ENCODE measurements around the gene LRP5. TPM values are rescaled to one million over a fixed set of nuclear protein-coding genes. Genes with fewer than 3 reads are reported as not detected.
A peak's percentile ranks its signal among the peaks of the same experiment; 100 is the strongest.
"Not testable (repeated sequence)": the region's sequence is repeated elsewhere in the genome, so short reads cannot be mapped to it uniquely, and the experiment has no call there.

Gene LRP5
- total RNA-seq, 1 donor from 2014 or later = 101 TPM

DNA sequence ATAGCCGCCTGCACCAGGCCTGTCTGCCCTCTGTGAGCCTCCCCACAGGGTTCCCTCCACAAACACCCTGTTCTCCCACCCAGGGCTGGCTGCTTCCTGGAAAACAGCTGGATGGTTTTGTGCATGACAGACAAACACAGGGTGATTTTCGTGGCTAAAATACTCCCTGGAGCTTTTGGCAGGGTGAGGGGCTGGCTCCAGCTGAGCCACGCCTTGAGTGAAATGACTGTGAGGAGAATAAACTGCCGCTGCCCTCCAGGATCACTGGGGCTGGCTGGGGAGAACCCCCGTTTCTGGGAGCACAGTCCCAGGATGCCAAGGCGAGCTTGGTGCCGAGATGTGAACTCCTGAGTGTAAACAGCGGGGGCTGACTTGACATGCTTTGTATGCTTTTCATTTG lies 127.8 kb downstream of the LRP5 start:
- no peak for DNase-seq (ENCODE audit: low read depth in 2 of 2)

DNA sequence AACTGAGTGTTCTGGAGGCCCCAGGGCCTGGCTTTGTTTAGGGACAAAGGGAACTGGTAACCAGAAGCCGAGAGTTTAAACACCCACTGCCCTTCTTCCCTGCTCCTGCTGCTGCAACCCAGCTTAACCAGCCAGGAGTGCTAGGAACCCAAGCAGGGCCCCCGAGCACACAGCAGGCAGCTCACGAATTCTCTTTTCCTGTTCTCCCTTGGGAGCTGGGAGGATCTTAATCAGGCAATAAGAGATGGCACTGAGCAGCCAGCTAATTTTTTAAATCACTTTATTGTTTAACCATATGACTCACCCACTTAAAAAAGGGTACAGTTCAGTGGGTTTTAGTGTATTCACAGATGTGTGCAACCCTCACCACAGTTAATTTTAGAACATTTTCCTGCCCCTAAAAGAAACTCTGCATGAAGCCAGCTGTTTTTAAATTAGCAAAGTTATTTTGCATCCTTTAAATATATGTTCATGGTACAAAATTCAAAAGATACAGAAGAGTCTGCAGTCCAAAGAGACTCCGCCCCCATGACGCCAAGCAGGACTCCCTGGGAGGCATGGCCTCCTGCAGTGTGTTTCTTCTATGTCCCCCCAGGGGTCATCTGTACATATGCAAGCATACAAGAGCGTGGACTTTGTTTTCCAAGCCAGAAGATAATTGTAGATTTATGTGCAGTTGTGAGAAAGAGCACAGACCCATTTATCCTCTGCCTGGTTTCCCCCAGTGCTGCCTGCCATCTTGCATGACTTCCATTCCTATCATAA lies 129.3 kb downstream of the LRP5 start:
- DNase-seq (ENCODE audit: low read depth in 2 of 2) = no peak

DNA sequence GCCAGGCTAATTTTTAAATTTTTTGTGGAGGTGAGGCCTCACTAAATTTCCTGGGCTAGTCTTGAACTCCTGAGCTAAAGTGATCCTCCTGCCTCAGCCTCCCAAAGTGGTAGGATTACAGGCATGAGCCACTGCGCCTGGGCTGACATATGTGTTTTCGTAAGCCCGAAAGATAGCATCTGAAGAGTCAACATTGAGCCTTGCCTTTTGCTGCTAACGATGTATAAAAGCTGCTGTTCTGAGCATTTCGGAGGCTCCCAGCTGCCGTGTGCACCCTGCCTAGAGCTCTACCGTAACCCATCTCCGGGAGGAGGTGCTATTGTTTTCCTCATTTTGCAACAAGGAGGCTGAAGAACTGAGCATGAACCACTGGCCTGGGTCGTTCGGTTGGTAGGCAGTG lies 130.0 kb downstream of the LRP5 start:
- DNase-seq (ENCODE audit: low read depth in 2 of 2) = no peak

DNA sequence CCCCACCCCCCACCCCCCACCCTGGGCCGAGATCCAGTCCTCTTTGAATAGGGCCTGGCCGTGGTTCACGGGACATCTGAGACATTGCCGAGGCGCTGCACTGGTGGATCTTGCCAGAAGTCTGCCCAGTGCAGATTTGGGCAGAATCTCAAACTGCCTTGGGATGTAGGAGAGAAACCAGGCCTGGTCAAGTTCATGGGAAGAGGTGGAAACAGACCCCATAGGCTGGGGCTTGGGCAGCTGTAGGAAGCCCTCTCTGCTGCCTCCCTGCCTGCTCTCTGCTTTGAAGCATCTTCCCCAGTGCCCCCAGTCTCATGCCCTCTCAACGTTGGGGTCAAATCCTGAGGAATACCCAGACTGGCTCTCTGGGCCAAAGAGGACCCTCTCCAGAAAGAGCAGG lies 132.2 kb downstream of the LRP5 start:
- DNase-seq (ENCODE audit: low read depth in 2 of 2) = no peak

DNA sequence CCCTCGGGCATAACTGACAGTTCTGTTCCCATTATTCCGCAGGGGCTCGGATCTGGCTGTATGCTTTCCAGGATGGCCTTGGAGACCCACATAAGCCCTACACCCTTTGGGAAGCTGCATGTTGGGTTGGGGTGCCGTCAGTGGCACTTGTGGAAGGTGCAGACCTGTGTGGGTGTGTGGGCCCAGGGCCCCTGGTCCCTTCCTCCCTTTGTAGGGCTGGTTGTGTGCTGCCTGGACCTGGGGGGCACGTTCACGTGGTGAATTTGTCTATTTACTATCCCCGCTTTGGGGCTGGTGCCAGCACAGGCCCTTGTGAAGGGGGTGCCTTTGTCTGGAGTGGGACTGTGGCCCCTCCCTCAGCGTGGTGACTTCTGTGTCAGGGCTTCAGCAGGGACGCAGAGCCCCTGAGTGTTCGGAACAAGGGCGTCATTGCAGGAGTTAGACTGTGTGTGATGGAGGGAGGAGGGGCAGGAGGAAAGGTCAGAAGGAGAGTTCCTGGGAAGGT lies 133.2 kb downstream of the LRP5 start:
- DNase-seq (ENCODE audit: low read depth in 2 of 2) = no peak

DNA sequence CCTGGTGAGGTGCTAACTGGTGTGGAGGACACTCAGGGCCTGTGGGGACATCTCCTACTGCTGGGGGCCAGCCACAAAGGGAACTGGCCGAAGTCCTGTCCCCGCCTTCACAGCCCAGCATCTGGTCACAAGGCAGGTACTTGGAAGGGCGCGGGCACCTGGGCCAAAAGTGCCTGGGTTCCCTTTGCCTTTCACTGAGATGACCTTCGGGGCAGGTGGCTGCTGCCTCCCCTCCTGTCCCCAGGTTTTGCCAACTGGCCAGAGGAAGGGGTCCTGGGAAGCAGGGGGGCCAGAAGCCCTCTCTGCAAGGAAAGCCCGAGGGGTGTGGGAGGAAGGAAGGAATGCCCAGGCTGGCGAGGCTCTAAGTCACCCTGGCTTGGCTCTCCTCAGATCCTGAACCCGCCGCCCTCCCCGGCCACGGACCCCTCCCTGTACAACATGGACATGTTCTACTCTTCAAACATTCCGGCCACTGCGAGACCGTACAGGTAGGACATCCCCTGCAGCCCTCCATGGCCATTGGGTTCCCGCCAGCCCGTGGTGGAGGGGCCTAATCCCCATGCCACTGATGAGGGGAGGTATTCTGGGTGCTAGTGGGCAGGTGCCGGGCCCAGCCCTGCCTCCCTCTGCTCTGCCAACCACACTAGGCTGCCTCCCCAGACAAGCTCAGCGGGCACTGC lies 133.8 kb downstream of the LRP5 start:
- no peak for DNase-seq (ENCODE audit: low read depth in 2 of 2)

DNA sequence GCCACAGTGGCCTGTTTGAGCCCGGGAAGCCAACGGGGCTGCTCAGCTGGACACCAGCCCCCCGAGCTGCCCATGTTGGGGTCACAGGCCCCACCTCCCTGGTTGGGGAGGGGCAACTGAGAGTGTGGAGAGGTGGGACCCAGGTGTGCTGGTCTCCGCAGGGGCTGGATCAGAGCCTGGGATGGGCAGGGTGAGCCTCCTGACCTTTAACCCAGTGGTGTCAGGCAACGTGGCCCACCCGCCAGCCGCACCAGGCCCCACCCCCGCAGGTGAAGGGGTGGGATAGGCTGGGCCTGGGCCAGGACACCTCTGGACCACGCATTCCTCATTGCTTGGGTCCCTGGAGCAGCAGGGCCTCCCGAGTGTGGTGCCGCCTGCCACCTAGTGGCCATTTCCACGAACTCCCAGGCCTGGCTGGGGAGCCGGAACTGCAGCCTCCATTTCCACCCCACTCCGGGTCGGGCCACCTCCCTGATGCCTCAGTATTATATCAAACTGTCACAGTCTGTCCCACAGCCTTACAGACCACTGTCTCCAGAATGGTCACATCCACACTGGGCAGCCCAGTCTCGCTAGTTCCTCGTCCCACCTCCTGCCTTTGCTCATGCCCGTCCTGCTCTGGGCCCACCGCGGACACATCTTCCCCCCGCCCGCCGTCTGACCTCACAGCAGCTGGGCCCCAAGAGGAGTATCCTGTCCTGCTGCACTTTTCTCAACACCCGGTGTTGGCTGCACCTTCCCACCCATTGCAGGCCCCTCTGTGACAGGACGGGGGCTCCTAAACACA lies 134.8 kb downstream of the LRP5 start:
- DNase-seq (ENCODE audit: low read depth in 2 of 2) = peak; percentile 73 to 83

DNA sequence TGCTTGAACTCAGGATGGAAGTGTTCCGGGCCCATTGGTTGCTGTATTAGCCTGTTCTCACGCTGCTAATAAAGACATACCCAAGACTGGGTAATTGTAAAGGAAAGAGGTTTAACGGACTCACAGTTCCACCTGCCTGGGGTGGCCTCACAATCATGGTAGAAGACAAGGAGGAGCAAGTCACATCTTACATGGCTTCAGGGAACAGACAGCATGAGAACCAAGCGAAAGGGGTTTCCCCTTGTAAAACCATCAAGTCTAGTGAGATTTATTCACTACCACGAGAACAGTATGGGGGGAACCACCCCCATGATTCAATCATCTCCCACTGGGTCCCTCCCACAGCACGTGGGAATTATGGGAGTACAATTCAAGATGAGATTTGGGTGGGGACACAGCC lies 135.5 kb downstream of the LRP5 start:
- not testable (repeated sequence) for DNase-seq (ENCODE audit: low read depth in 2 of 2)

DNA sequence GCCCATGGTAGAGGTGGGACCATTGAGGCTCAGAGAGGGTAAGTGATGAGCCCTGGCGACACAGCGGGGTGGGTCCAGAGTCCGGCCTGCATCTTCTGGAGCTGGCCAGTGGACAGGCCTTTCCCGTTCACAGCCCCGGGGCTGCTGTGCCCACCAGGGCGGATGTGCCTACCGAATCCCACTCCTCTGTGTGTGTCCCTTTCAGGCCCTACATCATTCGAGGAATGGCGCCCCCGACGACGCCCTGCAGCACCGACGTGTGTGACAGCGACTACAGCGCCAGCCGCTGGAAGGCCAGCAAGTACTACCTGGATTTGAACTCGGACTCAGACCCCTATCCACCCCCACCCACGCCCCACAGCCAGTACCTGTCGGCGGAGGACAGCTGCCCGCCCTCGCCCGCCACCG lies 136.2 kb downstream of the LRP5 start:
- no peak for DNase-seq (ENCODE audit: low read depth in 2 of 2)

DNA sequence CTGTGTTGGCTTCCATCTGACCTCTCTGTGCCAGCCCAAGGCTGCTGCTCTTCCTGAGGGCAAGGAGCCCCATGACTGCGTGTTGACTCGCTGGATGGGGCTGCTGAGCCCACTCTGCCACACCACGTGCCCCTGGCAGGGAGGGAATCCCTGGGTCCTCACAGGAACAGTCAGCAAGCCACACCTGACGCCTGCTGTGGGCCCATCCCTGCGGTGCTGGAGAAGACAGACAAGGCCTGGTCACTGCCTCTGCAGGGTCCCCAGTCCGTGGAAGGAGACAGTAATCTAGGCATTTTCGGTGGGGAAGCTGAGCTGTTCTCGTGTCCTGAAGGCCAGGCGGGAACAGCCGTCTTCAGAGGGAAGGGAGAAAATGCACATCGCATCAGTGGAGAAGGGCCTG lies 137.6 kb downstream of the LRP5 start:
- no peak for DNase-seq (ENCODE audit: low read depth in 2 of 2)

DNA sequence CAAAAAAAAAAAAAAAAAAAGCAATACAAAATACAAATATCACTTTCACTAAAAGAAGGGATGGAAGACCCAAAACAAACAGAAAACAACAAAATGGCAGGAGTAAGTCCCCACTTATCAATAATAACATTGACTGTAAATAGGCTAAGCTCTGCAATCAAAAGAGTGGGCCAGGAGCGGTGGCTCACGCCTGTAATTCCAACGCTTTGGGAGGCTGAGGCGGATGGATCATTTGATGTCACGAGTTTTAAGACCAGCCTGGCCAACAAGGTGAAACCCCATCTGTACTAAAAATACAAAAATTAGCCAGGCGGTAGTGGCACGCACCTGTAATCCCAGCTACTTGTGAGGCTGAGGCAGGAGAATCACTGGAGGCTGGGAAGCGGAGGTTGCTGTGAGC lies 138.3 kb downstream of the LRP5 start:
- no peak for DNase-seq (ENCODE audit: low read depth in 2 of 2)

DNA sequence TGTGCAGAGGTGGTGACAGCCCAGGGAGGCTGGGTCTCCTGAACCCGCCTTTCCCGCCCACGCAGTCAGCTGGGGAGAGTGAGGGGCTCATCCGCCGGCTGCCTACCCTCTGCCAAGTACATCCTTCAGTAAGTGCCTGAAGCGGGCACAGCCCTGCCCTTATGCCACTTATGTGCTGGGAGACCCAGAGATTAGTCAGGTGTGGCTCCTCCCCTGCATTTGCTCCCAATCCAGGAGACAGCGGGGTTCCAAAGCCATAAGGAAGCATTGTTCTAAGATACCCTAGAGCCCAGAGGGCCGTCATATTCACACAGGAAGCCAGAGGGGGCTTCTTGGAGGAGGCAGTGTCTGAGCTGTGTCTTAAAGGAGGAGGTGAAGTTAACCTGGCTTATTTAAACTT lies 142.4 kb downstream of the LRP5 start:
- no peak for DNase-seq (ENCODE audit: low read depth in 2 of 2)

DNA sequence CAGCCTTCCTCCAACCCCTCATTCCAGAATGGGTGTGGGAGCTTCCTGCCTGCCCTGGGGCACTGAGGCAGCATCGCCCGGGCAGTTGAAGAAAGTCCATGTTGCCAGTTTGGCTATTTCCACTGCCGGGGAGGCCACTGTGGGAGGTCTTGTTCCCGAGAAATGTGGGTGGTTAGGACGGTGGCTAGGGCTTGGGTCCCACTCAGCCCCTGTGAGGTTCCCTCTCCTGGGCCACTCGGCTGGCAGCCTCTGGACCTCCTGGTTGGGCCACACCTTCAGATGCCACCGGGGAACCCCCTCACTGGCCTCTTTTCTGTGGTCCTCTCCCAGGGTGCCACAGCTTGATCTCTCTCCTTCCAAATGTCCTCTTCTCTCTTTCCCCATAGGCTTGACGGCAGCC lies 143.1 kb downstream of the LRP5 start:
- DNase-seq (ENCODE audit: low read depth in 2 of 2) = no peak

DNA sequence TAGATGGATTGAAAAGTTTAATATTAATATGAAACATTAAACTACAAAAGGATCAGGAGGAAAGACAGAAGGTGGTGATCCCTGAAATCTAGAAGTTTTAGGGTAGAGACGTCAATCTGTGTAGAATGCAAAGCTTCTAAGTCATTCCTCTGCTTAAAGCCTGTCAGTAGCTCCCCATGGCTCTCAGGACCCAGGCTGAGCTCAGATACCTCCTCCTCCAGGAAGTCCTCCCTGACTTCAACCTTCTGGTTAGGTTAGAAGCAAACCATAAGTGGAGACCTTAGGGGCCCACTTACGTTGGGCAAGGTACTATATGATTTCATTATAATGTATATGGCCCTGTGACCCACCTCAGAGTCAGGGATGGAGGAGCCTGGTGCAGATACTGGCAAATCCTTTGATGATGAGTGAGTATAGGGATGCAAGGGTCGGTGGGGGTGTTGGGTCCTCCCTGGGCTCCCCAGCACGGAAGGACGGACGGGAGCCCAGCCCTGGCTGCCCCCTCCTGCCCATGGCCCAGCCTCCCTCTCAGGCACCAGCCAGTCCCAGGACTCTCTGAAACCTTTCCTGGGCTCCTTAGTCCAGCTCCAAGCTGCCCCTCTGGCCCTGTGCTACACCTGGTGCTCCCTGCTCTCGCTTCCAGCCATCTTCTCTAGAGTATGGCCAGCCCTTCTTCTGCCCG lies 145.0 kb downstream of the LRP5 start:
- no peak for DNase-seq (ENCODE audit: low read depth in 2 of 2)

DNA sequence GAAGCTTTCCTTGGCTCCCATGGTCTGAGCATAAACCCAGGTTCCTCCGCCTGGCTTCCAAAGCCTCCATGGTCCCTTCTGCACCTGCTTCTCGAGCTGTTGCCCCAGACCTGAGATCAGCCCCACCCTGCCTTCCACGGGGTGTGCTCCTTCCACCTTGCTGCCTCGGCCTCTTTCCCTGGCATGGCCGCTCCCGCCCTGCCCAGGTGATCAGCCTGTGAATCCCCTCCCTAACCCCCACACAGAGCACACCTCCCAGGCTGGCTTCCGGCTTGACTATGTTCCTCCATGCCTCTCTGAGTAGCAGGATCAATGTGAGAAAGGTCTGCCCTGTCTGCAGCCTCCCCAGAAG lies 145.5 kb downstream of the LRP5 start:
- no peak for DNase-seq (ENCODE audit: low read depth in 2 of 2)

DNA sequence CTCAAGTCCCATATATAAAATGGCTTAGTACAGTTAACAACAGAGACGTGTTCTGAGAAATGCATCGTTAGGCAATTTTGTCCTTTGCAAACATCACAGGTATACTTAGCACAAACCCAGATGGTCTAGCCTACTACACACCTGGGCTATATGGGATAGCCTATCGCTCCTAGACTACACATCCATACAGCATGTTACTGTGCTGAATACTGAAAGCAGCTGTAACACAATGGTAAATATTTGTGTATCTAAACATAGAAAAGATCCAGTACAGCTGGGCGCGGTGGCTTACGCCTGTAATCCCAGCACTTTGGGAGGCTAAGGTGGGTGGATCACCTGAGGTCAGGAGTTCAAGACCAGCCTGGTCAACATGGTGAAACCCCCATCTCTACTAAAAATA lies 145.9 kb downstream of the LRP5 start:
- DNase-seq (ENCODE audit: low read depth in 2 of 2) = not testable (repeated sequence)

DNA sequence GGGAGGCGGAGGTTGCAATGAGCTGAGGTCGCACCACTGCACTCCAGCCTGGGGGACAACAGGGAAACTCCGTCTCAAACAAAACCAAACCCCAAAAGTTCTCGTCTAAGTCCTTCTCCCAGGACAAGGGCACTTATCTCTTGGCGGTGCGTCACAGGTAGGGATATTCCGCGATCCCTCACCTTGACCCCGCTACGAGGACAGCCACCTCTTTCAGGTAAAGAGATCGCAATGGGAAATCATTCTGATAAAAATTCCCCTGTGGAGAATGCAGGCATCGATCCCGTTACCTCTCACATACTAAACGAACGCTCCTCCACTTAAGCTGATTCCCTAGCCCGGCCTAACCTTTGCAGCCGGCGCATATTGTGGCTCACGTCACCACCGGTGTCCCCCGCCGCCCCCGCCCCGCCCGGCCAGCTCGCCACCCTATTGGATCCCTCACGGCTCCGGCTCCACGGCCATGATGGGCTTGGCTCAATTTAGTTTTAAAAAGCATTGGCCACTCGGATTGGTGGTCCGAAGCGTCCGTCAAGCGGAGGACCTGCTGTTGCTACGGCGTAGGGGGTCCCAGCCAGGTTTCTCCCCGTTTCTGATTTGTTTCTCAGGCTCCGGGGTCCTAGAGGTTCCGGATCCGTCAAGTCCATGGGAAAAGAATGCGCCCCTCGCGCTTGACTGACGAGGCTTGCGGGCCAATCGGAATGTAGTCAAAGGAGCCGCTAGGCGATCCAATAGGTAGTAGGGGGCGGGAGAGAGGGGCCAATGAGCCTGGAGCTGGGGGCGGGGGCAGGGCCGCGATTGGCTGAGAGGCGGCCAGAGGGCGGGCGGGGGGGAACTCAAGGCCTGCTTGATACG lies 147.7 kb downstream of the LRP5 start:
- DNase-seq (ENCODE audit: low read depth in 2 of 2) = peak; percentile 99 to 100

DNA sequence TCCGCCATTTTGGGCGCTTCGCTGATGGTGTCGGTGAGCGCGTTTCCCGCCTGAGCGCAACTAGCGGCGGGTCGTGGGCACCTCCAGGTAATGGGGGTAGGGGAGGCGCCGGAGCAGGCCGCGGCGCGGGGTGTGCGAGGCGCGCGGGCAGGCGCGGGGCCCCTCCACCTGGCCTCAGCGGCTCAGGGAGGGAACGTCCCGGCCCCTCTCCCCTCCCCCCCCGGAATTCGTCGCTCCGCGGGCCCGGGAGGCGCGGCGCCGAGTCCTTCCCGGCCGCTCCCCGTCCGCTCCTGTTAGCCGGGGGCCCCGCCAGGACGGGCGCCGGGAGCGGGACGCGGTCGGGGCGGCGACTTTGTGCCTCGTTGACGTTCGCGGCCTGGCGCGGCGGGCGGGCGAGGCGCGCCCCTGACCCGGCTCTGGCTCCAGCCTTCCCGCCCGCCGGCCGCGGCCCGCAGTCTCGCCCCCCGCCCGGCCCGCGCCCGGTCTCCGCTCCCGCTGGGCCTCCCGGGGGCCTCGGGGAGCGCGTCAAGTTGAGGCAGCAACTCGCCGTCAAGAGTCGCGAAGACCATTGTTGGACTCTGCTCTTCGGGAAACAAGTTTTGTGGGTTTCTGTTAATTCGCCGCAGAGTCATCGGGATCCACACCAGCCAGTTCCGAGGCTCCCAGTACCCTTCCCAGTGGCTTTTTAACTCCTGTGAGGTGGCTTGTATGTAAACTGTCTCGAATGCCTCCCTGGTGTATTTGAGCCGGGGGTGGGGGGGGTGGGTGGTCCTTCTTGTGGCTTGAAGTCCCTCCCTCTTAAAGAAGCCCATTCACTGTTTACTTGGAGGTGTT lies 148.6 kb downstream of the LRP5 start, which contains the start of gene PPP6R3:
TSS of gene PPP6R3 (plus strand) at position 12 of the 834 bp plus-strand sequence. CDS start 76,913 bp downstream, outside the sequence.
- peak in 1 of 2 donors; percentile 56 for DNase-seq (ENCODE audit: low read depth in 2 of 2)

DNA sequence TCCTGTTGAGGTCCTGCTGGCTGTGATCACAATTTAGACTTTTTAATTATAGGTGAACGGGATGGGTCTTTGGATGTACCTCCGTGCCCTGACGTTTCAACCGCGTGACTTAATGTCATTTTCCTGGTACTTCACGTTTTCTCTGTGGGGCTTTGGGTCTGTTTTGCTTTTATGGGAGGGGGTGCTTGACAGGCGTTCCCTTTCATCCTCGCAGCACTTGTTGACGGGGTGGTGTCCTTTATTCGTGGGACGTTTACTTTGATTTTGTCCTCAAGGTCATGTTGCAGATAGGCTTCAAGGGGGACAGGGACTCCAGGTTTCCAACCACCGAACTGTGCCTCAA lies 149.2 kb downstream of the LRP5 start:
- no peak for DNase-seq (ENCODE audit: low read depth in 2 of 2)

DNA sequence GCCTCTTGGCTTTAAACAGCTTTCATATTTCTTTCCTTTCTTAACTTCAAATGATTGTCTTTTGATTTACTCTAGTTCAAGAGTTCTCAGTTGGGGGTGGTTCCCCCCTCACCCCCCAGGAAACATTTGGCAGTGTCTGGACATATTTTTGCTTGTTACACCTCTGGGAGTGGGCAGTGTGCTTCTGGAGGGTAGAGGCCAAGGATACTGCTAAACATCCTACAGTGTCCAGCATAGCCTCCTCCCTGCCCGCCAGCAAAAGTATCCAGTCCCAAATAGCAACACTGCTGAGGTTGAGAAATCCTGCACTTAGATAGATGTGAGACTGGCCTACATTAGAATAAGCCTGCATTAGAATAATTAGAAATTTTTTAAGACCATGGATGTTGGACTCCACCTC lies 151.3 kb downstream of the LRP5 start:
- no peak for DNase-seq (ENCODE audit: low read depth in 2 of 2)

Measured in lung microvascular endothelial cell (primary cell).